Common myeloid progenitor, CD34-positive (primary cell): ENCODE measurements around the gene NKAIN2.
"Not testable (repeated sequence)": the region's sequence is repeated elsewhere in the genome, so short reads cannot be mapped to it uniquely, and the experiment has no call there.

Experiments used
- CTCF ChIA-PET: fragments of 350-600 bp; sonication (Branson Sonifier 250); formaldehyde crosslinking; loops from one replicate; lab custom pipeline; 2021; ENCODE audit warnings: antibody characterized with exemption; lab: Charles Lee
- POLR2A ChIA-PET: fragments of 350-600 bp; sonication (Branson Sonifier 250); formaldehyde crosslinking; loops from one replicate; lab custom pipeline; 2021; ENCODE audit warnings: antibody characterized with exemption; lab: Charles Lee
- DNase-seq, 3 donors: peaks; one replicate each; pipeline versions ENCODE4 v3.0.0 to v3.0.0-alpha.2; 2013
- H3K27ac ChIP-seq, 2 experiments: 1 replicate in 1 of 2; 2 replicates in 1 of 2; pipeline ENCODE4 v1.7.0; 2013; ENCODE audit warnings: inconsistent platforms in 2 of 2, low read length in 2 of 2, mild to moderate bottlenecking in 2 of 2, low read depth in 1 of 2, moderate library complexity in 1 of 2; ENCODE audit not compliant: severe bottlenecking in 2 of 2, insufficient read depth in 1 of 2, poor library complexity in 1 of 2
- H3K27me3 ChIP-seq, 5 experiments: replicated peaks in 2 of 5; 1 replicate in 3 of 5; 2 replicates in 2 of 5; pipeline versions ENCODE4 v1.6.1 to v1.7.0; 2013; ENCODE audit warnings: low read length in 4 of 5, mild to moderate bottlenecking in 2 of 5, moderate library complexity in 2 of 5, inconsistent platforms in 1 of 5; ENCODE audit not compliant: insufficient read depth in 5 of 5, control insufficient read depth in 4 of 5
- H3K36me3 ChIP-seq, 4 experiments: 1 replicate in 2 of 4; 2 replicates in 2 of 4; pipeline versions ENCODE4 v1.6.1 to v1.7.0; 2013; ENCODE audit warnings: low read length in 3 of 4, control low read depth in 1 of 4, mild to moderate bottlenecking in 1 of 4; ENCODE audit not compliant: control insufficient read depth in 4 of 4, insufficient read depth in 4 of 4
- H3K4me1 ChIP-seq, 4 experiments: 1 replicate in 3 of 4; 2 replicates in 1 of 4; pipeline versions ENCODE4 v1.6.1 to v1.7.1; 2013; ENCODE audit warnings: low read length in 3 of 4, mild to moderate bottlenecking in 3 of 4, control low read depth in 1 of 4, inconsistent platforms in 1 of 4, moderate library complexity in 1 of 4; ENCODE audit not compliant: control insufficient read depth in 4 of 4, insufficient read depth in 4 of 4; ENCODE audit errors: control extremely low read depth in 1 of 4
- H3K4me3 ChIP-seq, 7 experiments: 1 replicate in 4 of 7; 2 replicates in 3 of 7; pipeline versions ENCODE4 v1.5.1 to v1.7.0; 2013; ENCODE audit warnings: mild to moderate bottlenecking in 7 of 7, low read length in 6 of 7, moderate library complexity in 6 of 7, inconsistent platforms in 2 of 7, low read depth in 2 of 7, control low read depth in 1 of 7; ENCODE audit not compliant: insufficient read depth in 4 of 7, control insufficient read depth in 1 of 7; ENCODE audit errors: extremely low read depth in 1 of 7
- H3K9me3 ChIP-seq, 5 experiments: 1 replicate in 4 of 5; 2 replicates in 1 of 5; pipeline versions ENCODE4 v1.6.1 to v1.7.1; 2013; ENCODE audit warnings: low read length in 4 of 5, mild to moderate bottlenecking in 2 of 5, inconsistent platforms in 1 of 5, low read depth in 1 of 5, moderate library complexity in 1 of 5; ENCODE audit not compliant: control insufficient read depth in 4 of 5, insufficient read depth in 2 of 5; ENCODE audit errors: control extremely low read depth in 1 of 5
- WGBS: methylation state at CpG from one replicate; pipeline ENCODE4 v1.1.5; 2013; ENCODE audit not compliant: insufficient coverage; 5-methylcytosine and 5-hydroxymethylcytosine counted together

The NKAIN2 gene

GRCh38 chr6:123965894-123966293 lies 162.2 kb downstream of the NKAIN2 start:
- ChIA-PET CTCF (interaction anchor here (0.7 to 9.4 kb wide), 25 partner anchors 9 to 830 kb away, joined by 3 to 124 read pairs (median 4); partner anchors contain the start of gene NKAIN2), POLR2A (interaction anchor here (0.8 kb wide), 1 partner anchor 163 kb away, joined by 3 read pairs; no protein-coding TSS in a partner anchor)
- peak; percentile 70 to 77 (median 76) for DNase-seq
- Histone ChIP-seq H3K27ac (no peak overlapping the region), H3K4me3 (no peak overlapping the region), H3K4me1 (peaks cover under 1 to 32% (median 13%) of the 10 kb centered on the region in 4 experiments), H3K36me3 (no peaks in the 10 kb centered on the region), H3K27me3 (no peaks in the 10 kb centered on the region), H3K9me3 (no peaks in the 10 kb centered on the region)
- 31% methylated on average over 3 of the region's 4 CpGs for WGBS

DNA sequence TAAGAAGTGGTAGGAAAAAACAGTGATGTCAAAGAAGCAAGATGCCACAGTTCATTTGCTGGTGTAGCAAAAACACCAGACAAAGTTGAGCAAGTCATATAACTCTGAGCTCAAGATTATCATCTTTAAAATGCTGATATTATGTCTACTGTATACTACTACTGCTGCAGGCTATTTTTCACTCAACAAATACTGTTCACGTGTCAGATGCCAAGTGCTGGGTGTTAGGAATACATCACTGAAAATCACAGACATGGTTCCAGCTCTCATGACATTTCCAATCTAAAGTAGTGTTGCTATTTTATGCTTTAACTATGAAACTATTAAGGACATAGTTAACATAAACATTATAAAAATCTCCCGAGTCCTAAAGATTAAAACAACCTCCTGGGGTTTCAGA lies 163.0 kb downstream of the NKAIN2 start:
- ChIA-PET CTCF (interaction anchor here (0.7 to 9.4 kb wide), 24 partner anchors 9 to 829 kb away, joined by 3 to 124 read pairs (median 4); partner anchors contain the start of gene NKAIN2), POLR2A (interaction anchor here (0.8 kb wide), 1 partner anchor 164 kb away, joined by 3 read pairs; no protein-coding TSS in a partner anchor)
- no peaks in the 10 kb centered on the region for H3K27me3 ChIP-seq
- no peak overlapping the region for H3K4me3 ChIP-seq
- no CpG with 5 or more reads among the region's 2 CpGs for WGBS
- H3K4me1 ChIP-seq: peaks cover 3 to 32% (median 13%) of the 10 kb centered on the region in 4 experiments
- no peak overlapping the region for H3K27ac ChIP-seq
- no peaks in the 10 kb centered on the region for H3K9me3 ChIP-seq
- H3K36me3 ChIP-seq: no peaks in the 10 kb centered on the region
- DNase-seq: no peak

DNA sequence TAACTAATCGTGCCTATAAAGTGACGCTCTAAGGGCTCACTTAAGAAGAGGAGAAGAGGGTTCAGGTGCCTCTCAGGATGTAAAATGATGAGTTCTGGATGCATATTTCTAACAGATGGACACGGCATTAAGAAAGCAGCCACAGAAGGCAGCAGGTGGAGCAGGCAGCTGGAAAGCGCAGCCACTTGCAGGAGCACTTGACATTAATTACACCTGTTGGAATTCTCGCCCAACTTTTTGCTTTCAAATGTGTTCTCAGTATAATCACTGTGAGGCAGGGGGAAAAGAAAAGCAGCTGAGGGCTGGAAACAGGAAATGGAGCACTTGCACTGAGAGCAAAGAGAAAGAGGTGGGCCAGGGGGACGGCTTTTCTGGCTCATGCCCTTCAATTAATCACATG lies 164.2 kb downstream of the NKAIN2 start:
- CTCF ChIA-PET: interaction anchor here (0.7 to 9.4 kb wide), 8 partner anchors 20 to 191 kb away, joined by 3 to 124 read pairs (median 4); partner anchors contain the start of gene NKAIN2

GRCh38 chr6:123972600-123973294 lies 169.1 kb downstream of the NKAIN2 start:
- Histone ChIP-seq H3K4me3 (no peak overlapping the region), H3K9me3 (peaks cover 0 to 8% (median 2%) of the 10 kb centered on the region in 5 experiments), H3K27ac (no peak overlapping the region), H3K36me3 (peaks cover 0 to 5% (median 2%) of the 10 kb centered on the region in 4 experiments), H3K4me1 (peaks cover 3 to 9% (median 5%) of the 10 kb centered on the region in 4 experiments), H3K27me3 (no peaks in the 10 kb centered on the region)
- ChIA-PET CTCF (interaction anchor here (0.8 to 9.4 kb wide), 4 partner anchors 9 to 823 kb away, joined by 3 to 124 read pairs (median 3); partner anchors contain the start of gene NKAIN2), POLR2A (no interaction called here)
- no peak for DNase-seq

More for the DNA sequence above, 164.2 kb downstream of the NKAIN2 start:
- no peaks in the 10 kb centered on the region for H3K9me3 ChIP-seq
- DNase-seq: no peak
- peaks cover 3 to 30% (median 11%) of the 10 kb centered on the region in 4 experiments for H3K4me1 ChIP-seq
- no peaks in the 10 kb centered on the region for H3K27me3 ChIP-seq
- POLR2A ChIA-PET: no interaction called here
- no peaks in the 10 kb centered on the region for H3K36me3 ChIP-seq
- H3K4me3 ChIP-seq: peak overlapping the region in 2 of 7 experiments; percentile 13 to 37
- WGBS: 25% methylated on average over 3 of the region's 6 CpGs
- no peak overlapping the region for H3K27ac ChIP-seq

DNA sequence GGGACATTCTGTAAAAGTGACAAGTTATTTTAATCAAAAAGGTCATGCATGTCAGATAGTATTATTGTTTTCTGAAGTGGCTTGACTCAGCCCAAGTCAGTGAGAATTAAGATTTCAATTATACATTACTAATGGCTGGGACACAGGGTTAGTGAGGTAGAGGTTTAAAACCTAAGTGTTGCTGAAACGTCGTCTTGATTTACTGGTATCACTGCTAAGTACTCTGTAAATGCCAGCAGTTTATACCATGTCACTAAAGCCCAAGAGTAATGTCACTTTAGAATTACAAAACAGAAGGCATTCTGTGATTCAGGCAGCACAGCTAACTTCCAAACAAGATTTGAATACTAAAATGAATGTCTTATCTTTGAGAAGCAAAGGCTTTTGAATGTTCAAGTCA lies 176.6 kb downstream of the NKAIN2 start:
- no peak overlapping the region for H3K4me3 ChIP-seq
- WGBS: no CpG with 5 or more reads among the region's 2 CpGs
- ChIA-PET POLR2A (no interaction called here), CTCF (interaction anchor here (1.5 kb wide), 1 partner anchor 14 kb away, joined by 7 read pairs; no protein-coding TSS in a partner anchor)
- no peak overlapping the region for H3K27ac ChIP-seq
- H3K36me3 ChIP-seq: peaks cover 0 to 3% (median 0%) of the 10 kb centered on the region in 4 experiments
- DNase-seq: no peak
- H3K27me3 ChIP-seq: no peaks in the 10 kb centered on the region
- H3K9me3 ChIP-seq: peaks cover 0 to 6% (median 0%) of the 10 kb centered on the region in 5 experiments
- H3K4me1 ChIP-seq: no peaks in the 10 kb centered on the region

GRCh38 chr6:123986938-123987337 lies 183.3 kb downstream of the NKAIN2 start:
- DNase-seq: no peak
- no CpG with 5 or more reads among the region's 4 CpGs for WGBS
- Histone ChIP-seq H3K27me3 (no peaks in the 10 kb centered on the region), H3K4me1 (peaks cover 4 to 16% (median 8%) of the 10 kb centered on the region in 4 experiments), H3K4me3 (no peak overlapping the region), H3K9me3 (no peaks in the 10 kb centered on the region), H3K36me3 (no peaks in the 10 kb centered on the region), H3K27ac (no peak overlapping the region)
- CTCF ChIA-PET: interaction anchor here (0.9 to 1.9 kb wide), 4 partner anchors 14 to 104 kb away, joined by 3 to 4 read pairs (median 3); no protein-coding TSS in a partner anchor
- POLR2A ChIA-PET: interaction anchor here (0.7 kb wide), 1 partner anchor 9 kb away, joined by 3 read pairs; no protein-coding TSS in a partner anchor

- DNase-seq, H3K9me3 ChIP-seq, POLR2A ChIA-PET, H3K27me3 ChIP-seq, H3K27ac ChIP-seq, CTCF ChIA-PET, H3K4me3 ChIP-seq, H3K36me3 ChIP-seq: not testable (repeated sequence)
- H3K4me1 ChIP-seq: peaks cover 6 to 21% (median 9%) of the 10 kb centered on the region in 4 experiments
- no CpG with 5 or more reads among the region's 5 CpGs for WGBS
Measured at GRCh38 chr6:123989918-123990317, 186.3 kb downstream of the NKAIN2 start.
